Testis (tissue), 2 donors: ENCODE results near the gene CCDC43.

ENCODE experiments used
- CTCF ChIP-seq, 3 experiments: fragments of 450-650 bp in 2 of 3; fragments of 200-600 bp in 1 of 3; sonication (generic) in 1 of 3; IDR thresholded peaks; one replicate each; pipeline ENCODE4 v1.5.1; 2016 to 2019; ENCODE audit warnings: antibody characterized with exemption in 3 of 3, mild to moderate bottlenecking in 2 of 3, moderate library complexity in 1 of 3
- POLR2A ChIP-seq: fragments of 450-650 bp; IDR thresholded peaks from one replicate; pipeline ENCODE4 v1.6.1; 2017; ENCODE audit warnings: antibody characterized with exemption, mild to moderate bottlenecking, moderate library complexity

GRCh38 chr17:44688200-44688599, 1.4 kb downstream of the CCDC43 start:
- no peak for TF ChIP-seq CTCF (IDR thresholded peaks at IDR 0.05)
- TF ChIP-seq POLR2A, result no peak
